HEK293T (cell line): ENCODE results near the gene CACNB3.

Experiments
- BHLHE40 ChIP-seq: fragments of 450-650 bp; IDR thresholded peaks from 2 replicates; pipeline ENCODE4 v1.6.1; 2016; ENCODE audit warnings: mild to moderate bottlenecking, moderate library complexity, borderline replicate concordance
- SUZ12 ChIP-seq: fragments of 450-650 bp; IDR thresholded peaks from 2 replicates; pipeline ENCODE4 v1.6.1; 2016; ENCODE audit warnings: mild to moderate bottlenecking

- TF ChIP-seq BHLHE40 (no peak), SUZ12 (no peak)
Observed at GRCh38 chr12:48865281-48866051, 47.2 kb downstream of the CACNB3 start, which contains the start of gene RND1.
